ENCODE results near the gene KMT2B.

GRCh38 chr19:35732540-35733179 is 14.9 kb downstream of the KMT2B start:
- TF ChIP-seq POLR2A (IDR thresholded peaks at IDR 0.05) (no peak), CTCF (IDR thresholded peaks at IDR 0.05) (no peak)
